Ishikawa (cell line): ENCODE data around the gene FGGY.

Source experiments
- CREB1 ChIP-seq: IDR thresholded peaks from 2 replicates; pipeline ENCODE4 v1.6.1; 2012; ENCODE audit warnings: low read depth
- EP300 ChIP-seq: IDR thresholded peaks from 2 replicates; pipeline ENCODE4 v1.6.1; 2012; ENCODE audit warnings: borderline replicate concordance
- RAD21 ChIP-seq: IDR thresholded peaks from 2 replicates; pipeline ENCODE4 v1.6.1; 2012; ENCODE audit warnings: low read depth
- TAF1 ChIP-seq: IDR thresholded peaks from 2 replicates; pipeline ENCODE4 v1.6.1; 2012; ENCODE audit warnings: low read depth, mild to moderate bottlenecking
- TEAD4 ChIP-seq: IDR thresholded peaks from 2 replicates; pipeline ENCODE4 v1.6.1; 2012
- YY1 ChIP-seq: IDR thresholded peaks from 2 replicates; pipeline ENCODE4 v1.6.1; 2012; ENCODE audit warnings: low read depth
- TF ChIP-seq, protein P1 (sequence below): IDR thresholded peaks from 2 replicates; pipeline ENCODE4 v1.6.1; 2012; ENCODE audit warnings: low read depth, mild to moderate bottlenecking

DNA sequence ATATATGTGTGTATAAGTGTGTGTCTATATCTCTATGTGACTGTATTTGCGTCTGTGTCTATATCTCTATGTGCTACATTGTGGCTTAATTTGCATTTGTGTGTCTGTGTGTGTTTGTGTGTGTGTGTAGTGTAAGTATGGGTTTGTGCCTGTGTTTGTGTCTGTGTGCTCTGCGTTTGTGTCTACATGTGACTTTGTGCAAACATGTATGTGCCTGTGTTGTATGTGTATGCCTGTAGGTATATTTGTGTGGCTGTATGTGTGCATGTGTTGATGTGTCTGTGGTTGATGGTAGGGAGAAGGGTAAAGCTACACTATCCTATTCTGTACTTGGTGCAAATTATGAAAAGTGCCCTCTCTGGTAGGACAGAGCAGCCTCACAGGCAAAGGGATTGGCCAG lies 7.3 kb upstream of the FGGY start:
- no peak for TF ChIP-seq CREB1
- TF ChIP-seq TAF1 = no peak
- TF ChIP-seq, protein P1, sequence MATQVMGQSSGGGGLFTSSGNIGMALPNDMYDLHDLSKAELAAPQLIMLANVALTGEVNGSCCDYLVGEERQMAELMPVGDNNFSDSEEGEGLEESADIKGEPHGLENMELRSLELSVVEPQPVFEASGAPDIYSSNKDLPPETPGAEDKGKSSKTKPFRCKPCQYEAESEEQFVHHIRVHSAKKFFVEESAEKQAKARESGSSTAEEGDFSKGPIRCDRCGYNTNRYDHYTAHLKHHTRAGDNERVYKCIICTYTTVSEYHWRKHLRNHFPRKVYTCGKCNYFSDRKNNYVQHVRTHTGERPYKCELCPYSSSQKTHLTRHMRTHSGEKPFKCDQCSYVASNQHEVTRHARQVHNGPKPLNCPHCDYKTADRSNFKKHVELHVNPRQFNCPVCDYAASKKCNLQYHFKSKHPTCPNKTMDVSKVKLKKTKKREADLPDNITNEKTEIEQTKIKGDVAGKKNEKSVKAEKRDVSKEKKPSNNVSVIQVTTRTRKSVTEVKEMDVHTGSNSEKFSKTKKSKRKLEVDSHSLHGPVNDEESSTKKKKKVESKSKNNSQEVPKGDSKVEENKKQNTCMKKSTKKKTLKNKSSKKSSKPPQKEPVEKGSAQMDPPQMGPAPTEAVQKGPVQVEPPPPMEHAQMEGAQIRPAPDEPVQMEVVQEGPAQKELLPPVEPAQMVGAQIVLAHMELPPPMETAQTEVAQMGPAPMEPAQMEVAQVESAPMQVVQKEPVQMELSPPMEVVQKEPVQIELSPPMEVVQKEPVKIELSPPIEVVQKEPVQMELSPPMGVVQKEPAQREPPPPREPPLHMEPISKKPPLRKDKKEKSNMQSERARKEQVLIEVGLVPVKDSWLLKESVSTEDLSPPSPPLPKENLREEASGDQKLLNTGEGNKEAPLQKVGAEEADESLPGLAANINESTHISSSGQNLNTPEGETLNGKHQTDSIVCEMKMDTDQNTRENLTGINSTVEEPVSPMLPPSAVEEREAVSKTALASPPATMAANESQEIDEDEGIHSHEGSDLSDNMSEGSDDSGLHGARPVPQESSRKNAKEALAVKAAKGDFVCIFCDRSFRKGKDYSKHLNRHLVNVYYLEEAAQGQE = no peak
- TF ChIP-seq YY1 = no peak
- no peak for TF ChIP-seq EP300
- TF ChIP-seq RAD21 = no peak
- TF ChIP-seq TEAD4 = no peak
